IMR-90 (cell line): ENCODE data around the gene LUC7L3. TPM values are rescaled to one million over a fixed set of nuclear protein-coding genes. Genes with fewer than 3 reads are reported as not detected.
"Not testable (repeated sequence)": the region's sequence is repeated elsewhere in the genome, so short reads cannot be mapped to it uniquely, and the experiment has no call there.

Experiments used
- ATAC-seq: fragments of 200-7000 bp; cut with Tn5 transposase; 2 replicates; pipeline ENCODE4 v1.9.1; 2020; ENCODE audit warnings: low read depth, mild to moderate bottlenecking, moderate library complexity
- BruUV-seq: library from RNA; stranded (reverse); fragments of 400-500 nt; replicated peaks from 2 replicates; lab custom pipeline; 2021; lab: Mats Ljungman, UMichigan
- CTCF ChIA-PET: fragments of 300-600 bp; formaldehyde crosslinking; extraction: SDS; loops from one replicate; lab custom pipeline; 2021; ENCODE audit warnings: antibody characterized with exemption; lab: Yijun Ruan, JAX
- POLR2A ChIA-PET: fragments of 300-600 bp; sonication (Branson Sonifier 250); formaldehyde crosslinking; loops from one replicate; lab custom pipeline; 2022; ENCODE audit warnings: antibody characterized with exemption; ENCODE audit not compliant: unreplicated experiment; lab: Charles Lee
- DNase-seq: peaks from one replicate; pipeline ENCODE4 v3.0.0; 2013
- H2AFZ ChIP-seq: replicated peaks from 2 replicates; pipeline ENCODE3; 2013; ENCODE audit warnings: low read length, mild to moderate bottlenecking; ENCODE audit not compliant: poor library complexity
- H2AK5ac ChIP-seq: 2 replicates; pipeline ENCODE4 v1.6.1; 2013; ENCODE audit warnings: low read depth, low read length, inconsistent platforms
- H2AK9ac ChIP-seq: replicated peaks from 2 replicates; pipeline ENCODE3; 2013; ENCODE audit warnings: mild to moderate bottlenecking, low read depth, low read length, moderate library complexity; ENCODE audit not compliant: poor library complexity
- H2BK120ac ChIP-seq: 2 replicates; pipeline ENCODE4 v1.6.1; 2013; ENCODE audit warnings: low read depth, low read length, inconsistent platforms
- H2BK15ac ChIP-seq: 3 replicates; pipeline ENCODE4 v1.6.1; 2013; ENCODE audit warnings: low read depth, low read length, inconsistent platforms
- H2BK20ac ChIP-seq: 2 replicates; pipeline ENCODE4 v1.6.1; 2013; ENCODE audit warnings: low read depth, mild to moderate bottlenecking, inconsistent platforms, low read length, moderate library complexity
- H2BK5ac ChIP-seq: 2 replicates; pipeline ENCODE4 v1.6.1; 2013; ENCODE audit warnings: mild to moderate bottlenecking, low read depth, low read length, inconsistent platforms; ENCODE audit not compliant: poor library complexity, severe bottlenecking
- H3K14ac ChIP-seq: replicated peaks from 2 replicates; pipeline ENCODE4 v1.6.1; 2013; ENCODE audit warnings: low read depth, low read length, inconsistent platforms
- H3K18ac ChIP-seq: 2 replicates; pipeline ENCODE4 v1.6.1; 2013; ENCODE audit warnings: low read depth, low read length, control low read depth
- H3K23ac ChIP-seq: 2 replicates; pipeline ENCODE4 v1.6.1; 2013; ENCODE audit warnings: low read depth, low read length, inconsistent platforms
- H3K27ac ChIP-seq: 2 replicates; pipeline ENCODE4 v1.5.1; 2013; ENCODE audit warnings: mild to moderate bottlenecking, control low read depth, low read length; ENCODE audit not compliant: insufficient read depth
- H3K27me3 ChIP-seq: 2 replicates; pipeline ENCODE4 v1.6.1; 2013; ENCODE audit warnings: low read length; ENCODE audit not compliant: control insufficient read depth, insufficient read depth
- H3K36me3 ChIP-seq: 2 replicates; pipeline ENCODE4 v1.6.1; 2013; ENCODE audit warnings: low read length, mixed read lengths; ENCODE audit not compliant: control insufficient read depth, insufficient read depth
- H3K4ac ChIP-seq: 2 replicates; pipeline ENCODE4 v1.6.1; 2013; ENCODE audit warnings: low read depth, low read length, inconsistent platforms
- H3K4me1 ChIP-seq: 2 replicates; pipeline ENCODE4 v1.6.1; 2013; ENCODE audit warnings: low read length, mixed read lengths; ENCODE audit not compliant: control insufficient read depth, insufficient read depth
- H3K4me2 ChIP-seq: 2 replicates; pipeline ENCODE4 v1.6.1; 2013; ENCODE audit warnings: low read depth, mild to moderate bottlenecking, control low read depth, low read length, moderate library complexity
- H3K4me3 ChIP-seq: 2 replicates; pipeline ENCODE4 v1.5.1; 2013; ENCODE audit warnings: low read depth, mild to moderate bottlenecking, control low read depth, low read length, moderate library complexity; ENCODE audit not compliant: insufficient read depth
- H3K56ac ChIP-seq: 2 replicates; pipeline ENCODE4 v1.6.1; 2013; ENCODE audit warnings: low read length, inconsistent platforms; ENCODE audit not compliant: insufficient read depth; ENCODE audit errors: extremely low read depth
- H3K79me1 ChIP-seq, 2 experiments: 2 replicates each; pipeline ENCODE4 v1.6.1; 2013; ENCODE audit warnings: low read length in 2 of 2, inconsistent platforms in 1 of 2, low read depth in 1 of 2
- H3K9ac ChIP-seq: 2 replicates; pipeline ENCODE4 v1.6.1; 2013; ENCODE audit warnings: low read depth, low read length, control low read depth
- H3K9me1 ChIP-seq: 2 replicates; pipeline ENCODE4 v1.6.1; 2013; ENCODE audit warnings: low read length, inconsistent platforms; ENCODE audit not compliant: insufficient read depth
- H3K9me3 ChIP-seq: 2 replicates; pipeline ENCODE4 v1.6.1; 2013; ENCODE audit warnings: low read length; ENCODE audit not compliant: control insufficient read depth, insufficient read depth
- H4K20me1 ChIP-seq: 2 replicates; pipeline ENCODE4 v1.6.1; 2013; ENCODE audit warnings: low read length, inconsistent platforms; ENCODE audit not compliant: insufficient read depth
- H4K5ac ChIP-seq: 2 replicates; pipeline ENCODE4 v1.6.1; 2013; ENCODE audit warnings: mild to moderate bottlenecking, low read depth, low read length, control low read depth
- H4K8ac ChIP-seq, 2 experiments: 2 replicates each; pipeline ENCODE4 v1.6.1; 2013; ENCODE audit warnings: low read depth in 2 of 2, low read length in 2 of 2, control low read depth in 1 of 2, inconsistent platforms in 1 of 2
- H4K91ac ChIP-seq: 2 replicates; pipeline ENCODE4 v1.6.1; 2013; ENCODE audit warnings: low read depth, low read length, inconsistent platforms; ENCODE audit not compliant: insufficient read depth
- CHD1 ChIP-seq: IDR thresholded peaks from 2 replicates; pipeline ENCODE4 v1.6.1; 2012; ENCODE audit warnings: low read depth, low read length, improper control_type of control experiment
- MAFK ChIP-seq: IDR thresholded peaks from 2 replicates; pipeline ENCODE4 v1.6.1; 2012; ENCODE audit warnings: low read depth, low read length, improper control_type of control experiment
- RFX5 ChIP-seq: IDR thresholded peaks from 2 replicates; pipeline ENCODE4 v1.8.0; 2012; ENCODE audit warnings: low read depth, mild to moderate bottlenecking, low read length, moderate library complexity
- WGBS, 2 experiments: methylation state at CpG; one replicate each; pipeline versions ENCODE4 v1.1.5 to v1.1.7; 2013; ENCODE audit warnings: missing lambda C conversion rate in 2 of 2; ENCODE audit not compliant: insufficient read length in 1 of 2; ENCODE audit errors: extremely low coverage in 2 of 2; 5-methylcytosine and 5-hydroxymethylcytosine counted together
- dilution Hi-C: fragments of 300-500 bp; cut with HindIII; formaldehyde crosslinking; loops from one replicate; pipeline ENCODE4 v1.14.3; 2018; ENCODE audit warnings: low sequenced_read_pairs; ENCODE audit not compliant: unreplicated experiment
- in situ Hi-C: fragments of 300-500 bp; cut with MboI; formaldehyde crosslinking; loops from 3 replicates; pipeline ENCODE4 v1.14.3; 2019; ENCODE audit warnings: low sequenced_read_pairs, inconsistent platforms, mixed read lengths
- intact Hi-C: fragments of 100-400 bp; cut with micrococcal nuclease; formaldehyde crosslinking; loops from 2 replicates; pipeline ENCODE4 v1.10.0; 2022
- polyA plus RNA-seq, 3 experiments: library from polyadenylated mRNA; depleted of rRNA; stranded (reverse); fragments of >200 nt; gene quantifications; 2 replicates each; pipeline ENCODE4 v1.2.3, GENCODE V29; 2012; ENCODE audit warnings: low replicate concordance in 1 of 3
- total RNA-seq: library from RNA; depleted of rRNA; stranded (reverse); fragments of >200 nt; gene quantifications from 2 replicates; pipeline ENCODE4 v1.2.3, GENCODE V29; 2012

Gene LUC7L3
- total and polyA plus RNA-seq, 2 of the 4 experiments (the other 2 are of a cell fraction) = 17.7 to 44.7 TPM

GRCh38 chr17:50708050-50709000, 11.1 kb upstream of the LUC7L3 start:
- ChIA-PET CTCF (no interaction called here), POLR2A (interaction anchor here (0.6 kb wide), 1 partner anchor 214 kb away, joined by 3 read pairs; no protein-coding TSS in a partner anchor)
- H4K8ac ChIP-seq = peak overlapping the region; percentile 93 to 97
- H4K91ac ChIP-seq = peak overlapping the region; percentile 91
- peak overlapping the region; percentile 93 for H2BK20ac ChIP-seq
- H3K4me3 ChIP-seq = peak overlapping the region; percentile 84
- dilution Hi-C loops = no loop called here
- intact Hi-C loops = loop anchor here (1.0 kb wide), 1 partner anchor 11 kb away; the partner anchor contains the start of gene LUC7L3
- peak overlapping the region; percentile 80 for H3K9ac ChIP-seq
- H2AFZ ChIP-seq = peak overlapping the region; percentile 84
- peak overlapping the region; percentile 88 for H2BK5ac ChIP-seq
- peak overlapping the region; percentile 83 for H4K5ac ChIP-seq
- in situ Hi-C loops = no loop called here
- BruUV-seq = no TSS peak
- H3K9me1 ChIP-seq = peaks cover 9% of the 10 kb centered on the region; the same call in 1 of the 2 replicates
- no peaks in the 10 kb centered on the region for H3K9me3 ChIP-seq
- peak overlapping the region; percentile 91 for H2AK9ac ChIP-seq
- peaks cover 2% of the 10 kb centered on the region for H3K36me3 ChIP-seq
- H3K23ac ChIP-seq = peak overlapping the region; percentile 98
- H3K4me1 ChIP-seq = peaks cover 7% of the 10 kb centered on the region
- ATAC-seq = 0 out of 2 replicates have a peak, but pooled peaks have one; percentile 1
- H2BK120ac ChIP-seq = peak overlapping the region; percentile 95
- H3K14ac ChIP-seq = peak overlapping the region; percentile 99
- 8% methylated on average over 2 of the region's 6 CpGs; no CpG with 5 or more reads in 1 of the 2 experiments for WGBS, 2 experiments
- peak overlapping the region; percentile 82 for H3K27ac ChIP-seq
- H2AK5ac ChIP-seq = peak overlapping the region; percentile 79
- H3K27me3 ChIP-seq = 0 out of 2 replicates have a peak, but pooled peaks cover 1% of the 10 kb centered on the region
- no peak for TF ChIP-seq CHD1
- TF ChIP-seq RFX5 = no peak
- TF ChIP-seq MAFK = peak; percentile 56
- H3K18ac ChIP-seq = peak overlapping the region; percentile 70
- peak overlapping the region; percentile 92 for H3K56ac ChIP-seq
- DNase-seq = no peak
- H4K20me1 ChIP-seq = 0 out of 2 replicates have a peak, but pooled peaks cover 6% of the 10 kb centered on the region
- H3K79me1 ChIP-seq = peaks cover 17 to 47% of the 10 kb centered on the region in 2 experiments; a peak in 3 of 4 replicates
- H3K4ac ChIP-seq = peak overlapping the region; percentile 96
- peak overlapping the region; percentile 89 for H3K4me2 ChIP-seq
- peak overlapping the region; percentile 98 for H2BK15ac ChIP-seq

- H3K4me3 ChIP-seq, in situ Hi-C loops, intact Hi-C loops: not testable (repeated sequence)
Measured at GRCh38 chr17:50709053-50709452, 10.3 kb upstream of the LUC7L3 start.

More at GRCh38 chr17:50709053-50709452, 10.3 kb upstream of the LUC7L3 start:
- Histone ChIP-seq H2BK120ac (peak overlapping the region; percentile 95), H3K56ac (peak overlapping the region; percentile 92), H2BK5ac (peak overlapping the region; percentile 88), H3K27ac (peak overlapping the region; percentile 82; the same call in 1 of the 2 replicates), H4K8ac (peak overlapping the region; percentile 93 to 97), H3K23ac (peak overlapping the region; percentile 98; the same call in 1 of the 2 replicates), H3K18ac (peak overlapping the region; percentile 70; the same call in 1 of the 2 replicates), H2AFZ (peak overlapping the region; percentile 84), H3K4ac (peak overlapping the region; percentile 96), H3K79me1 (peaks cover 9 to 39% of the 10 kb centered on the region in 2 experiments; a peak in 3 of 4 replicates), H2AK5ac (peak overlapping the region; percentile 74; the same call in 1 of the 2 replicates), H4K91ac (peak overlapping the region; percentile 64; the same call in 1 of the 2 replicates), H4K5ac (peak overlapping the region; percentile 89), H3K14ac (peak overlapping the region; percentile 99), H2BK20ac (peak overlapping the region; percentile 27; the same call in 1 of the 2 replicates), H3K9ac (peak overlapping the region; percentile 80)
- H3K36me3 ChIP-seq, POLR2A ChIA-PET, H2AK9ac ChIP-seq, H3K4me1 ChIP-seq, CTCF ChIA-PET, H3K4me2 ChIP-seq, BruUV-seq, H3K9me3 ChIP-seq, DNase-seq, H3K27me3 ChIP-seq, H4K20me1 ChIP-seq, H3K9me1 ChIP-seq, dilution Hi-C loops, ATAC-seq, H2BK15ac ChIP-seq: not testable (repeated sequence)
- WGBS, 2 experiments = 100% methylated on average over 2 of the region's 4 CpGs; no CpG with 5 or more reads in 1 of the 2 experiments
